Smooth muscle cell (in vitro differentiated cells): ENCODE data around the gene KCNK1. TPM values are rescaled to one million over a fixed set of nuclear protein-coding genes. Genes with fewer than 3 reads are reported as not detected.

ENCODE experiments used
- DNase-seq: peaks from one replicate; lab custom pipeline; 2025; ENCODE audit not compliant: unreplicated experiment; lab: John Stamatoyannopoulos, UW
- H2AFZ ChIP-seq: fragments of 200-600 bp; sonication (generic); 2 replicates; pipeline ENCODE4 v1.6.0; 2016; ENCODE audit warnings: antibody characterized with exemption, low read depth, mild to moderate bottlenecking
- H3F3A ChIP-seq: fragments of 200-600 bp; sonication (generic); 2 replicates; pipeline ENCODE4 v1.6.0; 2017; ENCODE audit warnings: antibody characterized with exemption, low read depth
- H3K27ac ChIP-seq: fragments of 200-600 bp; sonication (generic); 2 replicates; pipeline ENCODE4 v1.5.1; 2016; ENCODE audit warnings: low read depth, mild to moderate bottlenecking
- H3K27me3 ChIP-seq: fragments of 200-600 bp; sonication (generic); 2 replicates; pipeline ENCODE4 v1.6.1; 2016; ENCODE audit warnings: low read depth, mild to moderate bottlenecking
- H3K36me3 ChIP-seq: fragments of 200-600 bp; sonication (generic); 2 replicates; pipeline ENCODE4 v1.5.1; 2016; ENCODE audit warnings: low read depth
- H3K4me1 ChIP-seq: fragments of 200-600 bp; sonication (generic); 2 replicates; pipeline ENCODE4 v1.5.1; 2016; ENCODE audit warnings: low read depth
- H3K4me2 ChIP-seq: fragments of 200-600 bp; sonication (generic); 2 replicates; pipeline ENCODE4 v1.6.0; 2016; ENCODE audit warnings: mild to moderate bottlenecking
- H3K4me3 ChIP-seq: fragments of 200-600 bp; sonication (generic); 2 replicates; pipeline ENCODE4 v1.5.1; 2016; ENCODE audit warnings: mild to moderate bottlenecking
- H3K79me2 ChIP-seq: fragments of 200-600 bp; sonication (generic); 2 replicates; pipeline ENCODE4 v1.6.0; 2016; ENCODE audit warnings: low read depth, mild to moderate bottlenecking
- H3K9ac ChIP-seq: fragments of 200-600 bp; sonication (generic); 2 replicates; pipeline ENCODE4 v1.6.0; 2016; ENCODE audit warnings: low read depth
- H3K9me3 ChIP-seq: fragments of 200-600 bp; sonication (generic); replicated peaks from 2 replicates; pipeline ENCODE4 v1.5.1; 2016; ENCODE audit warnings: low read depth
- H4K20me1 ChIP-seq: fragments of 200-600 bp; sonication (generic); 2 replicates; pipeline ENCODE4 v1.6.0; 2016; ENCODE audit warnings: low read depth
- CTCF ChIP-seq: fragments of 200-600 bp; sonication (generic); IDR thresholded peaks from 2 replicates; pipeline ENCODE4 v1.5.1; 2017; ENCODE audit warnings: borderline replicate concordance, mild to moderate bottlenecking, antibody characterized with exemption; ENCODE audit not compliant: insufficient read depth, poor library complexity, severe bottlenecking
- WGBS: methylation state at CpG from one replicate; pipeline ENCODE4 v1.1.7; 2016; ENCODE audit warnings: low lambda C conversion rate; 5-methylcytosine and 5-hydroxymethylcytosine counted together
- microRNA-seq: library from miRNA; unstranded; fragments of <30 nt; microRNA quantifications from one replicate; pipeline ENCODE4, GENCODE V29; 2016; ENCODE audit warnings: borderline number of aligned reads
- polyA plus RNA-seq: library from polyadenylated mRNA; unstranded; fragments of >200 nt; fragmentation: Nextera tagmentation; extraction: Ambion mirVana; gene quantifications from 2 replicates; pipeline ENCODE4 v1.2.1, GENCODE V29; 2016
- small RNA-seq: library from RNA; depleted of rRNA; stranded (forward); fragments of <200 nt; gene quantifications from one replicate; pipeline ENCODE3, GENCODE V24; 2014
- total RNA-seq: library from RNA; depleted of rRNA; stranded (reverse); fragments of >200 nt; gene quantifications from 2 replicates; pipeline ENCODE4 v1.2.3, GENCODE V29; 2014

The KCNK1 gene
- total and polyA plus RNA-seq, 2 experiments from 2014 or later, result 16.6 to 16.8 TPM

DNA sequence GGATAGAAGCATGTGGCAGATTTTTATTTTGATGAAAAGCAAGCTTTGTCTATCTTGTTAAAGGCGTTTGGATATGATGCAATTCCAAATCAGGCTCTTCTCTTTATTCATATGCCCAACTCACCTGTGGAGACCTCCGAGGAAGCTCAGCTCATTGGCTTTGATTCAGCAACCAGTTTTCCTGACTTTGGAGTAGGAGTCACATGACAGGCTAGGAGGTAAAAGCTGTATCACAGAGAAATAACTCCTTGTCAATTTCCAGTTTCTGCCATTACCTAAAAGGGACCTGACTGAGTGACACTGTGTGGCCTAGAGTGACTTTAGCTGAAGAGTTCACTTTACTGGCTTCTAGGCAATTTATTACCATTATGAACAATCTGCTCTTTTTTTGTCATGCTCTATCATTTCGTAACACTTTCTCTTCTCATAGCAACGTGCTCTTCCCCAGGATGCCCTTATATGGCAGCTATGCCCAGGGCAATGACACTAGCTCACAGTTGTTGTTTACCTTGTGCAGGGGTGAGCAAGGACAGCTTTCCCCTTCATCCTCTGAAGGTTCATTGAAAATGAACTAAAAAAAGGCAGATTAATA, 107.2 kb downstream of the KCNK1 start:
- Histone ChIP-seq H3K27ac (no peak overlapping the region), H3K79me2 (no peaks in the 10 kb centered on the region), H3K4me1 (no peaks in the 10 kb centered on the region), H4K20me1 (no peaks in the 10 kb centered on the region), H3F3A (no peaks in the 10 kb centered on the region), H3K9me3 (no peaks in the 10 kb centered on the region), H3K4me3 (no peak overlapping the region), H3K4me2 (no peak overlapping the region), H2AFZ (no peak overlapping the region), H3K9ac (no peak overlapping the region), H3K36me3 (no peaks in the 10 kb centered on the region), H3K27me3 (no peaks in the 10 kb centered on the region)
- DNase-seq, result no peak
- no peak for TF ChIP-seq CTCF
- 60% methylated on average over 4 of the region's 4 CpGs for WGBS

Small RNA genes lying within 50 kb of the gene (microRNA-seq; reads per million reads assigned to microRNA genes)
- not detected for gene MIR4427

Small RNA genes lying within 50 kb of the gene (small RNA-seq; reads per million reads assigned to genes)
- gene MIR4427, result 0.11 reads per million
